ENCODE data around the gene CACNA1C.

The CACNA1C gene

GRCh38 chr12:2227360-2227759, 174.6 kb downstream of the CACNA1C start:
- FAIRE-seq, result no peak
- DNase-seq (ENCODE audit: insufficient read length, low spot score), result no peak

DNA sequence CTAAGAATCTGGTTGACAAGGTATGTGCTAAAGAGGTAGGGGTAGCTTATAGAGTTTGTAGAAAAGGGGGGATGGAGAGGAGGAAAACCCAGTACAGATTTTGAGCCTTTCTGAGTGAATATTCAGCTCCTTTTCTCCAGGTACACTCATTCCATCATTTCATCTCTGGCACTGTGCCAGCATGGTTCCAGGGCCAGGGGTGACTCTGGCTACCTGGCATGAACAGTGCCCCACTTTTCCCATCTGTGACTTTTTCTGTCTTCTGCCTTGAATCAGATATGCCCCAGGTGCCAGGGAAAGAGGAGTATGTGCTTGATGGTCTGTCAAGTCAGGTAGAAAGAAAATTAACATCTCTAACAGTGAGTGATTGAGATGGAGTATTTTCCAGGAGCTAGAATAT, 175.7 kb downstream of the CACNA1C start:
- no peak for FAIRE-seq

DNA sequence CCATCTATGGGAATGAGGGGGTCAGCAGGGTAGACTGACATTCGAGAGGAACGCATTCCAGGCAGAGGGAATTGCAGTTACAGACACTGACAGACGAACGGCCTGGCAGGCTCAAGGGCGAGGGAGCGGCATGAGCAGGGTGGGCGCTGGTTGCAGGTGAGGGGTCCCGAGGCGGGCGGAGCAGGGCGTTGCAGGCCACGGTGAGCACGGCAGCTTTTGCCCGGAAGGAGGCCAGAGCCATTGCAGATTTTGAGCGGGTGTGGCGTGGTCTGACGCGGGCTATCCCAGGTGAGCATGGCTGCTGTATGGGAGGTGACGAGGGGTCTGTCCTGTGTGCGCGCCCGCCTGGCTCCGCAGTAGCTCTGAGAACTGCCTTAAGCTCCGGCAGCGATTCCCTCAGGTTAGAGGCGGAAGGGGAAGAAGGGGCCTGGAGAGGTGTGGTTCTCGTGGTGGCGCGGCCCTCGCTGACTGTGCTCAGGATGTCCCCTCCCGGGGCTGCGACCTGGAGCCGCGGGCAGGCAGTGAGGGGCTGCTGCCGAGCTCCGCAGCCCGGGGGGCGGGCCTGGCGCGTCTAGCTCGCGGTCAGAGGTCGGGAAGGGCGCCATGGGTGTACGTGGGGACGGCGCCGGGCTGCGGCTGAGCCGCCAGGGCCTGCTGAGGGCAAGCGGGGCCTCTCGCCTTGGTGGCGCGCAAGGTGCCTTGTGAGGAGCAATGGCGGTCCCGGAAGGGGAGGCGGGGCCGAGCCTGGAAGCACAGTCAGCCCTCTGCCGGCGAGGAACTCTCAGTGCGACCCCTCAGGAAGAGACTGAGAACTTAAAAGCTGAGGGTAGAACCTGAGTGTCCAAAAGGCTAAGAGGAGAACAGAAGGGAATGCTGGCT, 177.1 kb downstream of the CACNA1C start:
- FAIRE-seq (no peak), DNase-seq (ENCODE audit: insufficient read length, low spot score) (no peak)

More for the DNA sequence above, 175.7 kb downstream of the CACNA1C start:
- DNase-seq (ENCODE audit: insufficient read length, low spot score), result no peak

DNA sequence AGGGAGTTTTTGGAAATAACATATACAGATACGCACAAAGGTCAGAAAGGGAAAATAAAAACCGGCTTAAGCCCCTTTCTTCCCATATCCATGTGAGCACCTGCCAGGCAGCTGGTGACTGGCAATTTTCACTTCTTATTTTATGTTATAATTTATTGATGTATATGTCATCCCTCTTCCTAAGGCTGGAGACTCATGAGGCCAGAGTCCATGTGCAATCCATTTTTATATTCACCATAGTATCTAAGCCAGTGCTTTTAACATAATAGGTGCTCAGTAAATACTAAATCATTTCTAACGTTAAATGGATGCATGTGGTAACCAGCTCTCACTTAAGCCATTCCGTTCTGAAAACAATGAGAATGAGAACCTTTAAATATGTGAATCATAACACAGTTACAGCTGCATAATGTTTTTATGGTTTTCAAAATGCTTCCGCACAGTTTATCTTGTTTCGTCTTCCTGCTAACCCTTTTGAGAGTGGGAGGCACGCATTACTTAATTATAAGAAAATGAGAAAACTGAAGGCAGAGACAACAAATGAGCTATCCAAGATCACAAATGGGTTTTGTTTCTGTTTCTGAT, 178.3 kb downstream of the CACNA1C start:
- DNase-seq (ENCODE audit: insufficient read length, low spot score), result no peak
- no peak for FAIRE-seq

DNA sequence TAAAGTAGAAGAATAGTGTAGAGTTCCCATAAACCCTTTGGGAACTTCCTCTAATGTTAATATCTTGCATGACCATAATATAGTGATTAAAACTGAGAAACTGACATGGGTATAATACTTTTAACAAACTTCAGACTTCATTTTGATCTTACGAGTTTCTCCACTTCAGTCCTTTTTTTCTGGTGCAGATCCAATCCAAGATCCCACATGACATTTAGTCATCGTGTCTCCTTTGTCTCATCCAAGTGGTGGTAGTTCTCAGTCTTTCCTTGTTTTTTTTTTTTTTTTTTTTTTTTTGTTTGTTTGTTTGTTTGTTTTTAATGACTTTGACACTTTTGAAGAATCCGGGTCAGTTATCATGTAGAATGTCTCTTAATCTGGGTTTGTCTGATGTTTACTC, 179.2 kb downstream of the CACNA1C start:
- no peak for FAIRE-seq
- no peak for DNase-seq (ENCODE audit: insufficient read length, low spot score)

- FAIRE-seq (no peak), DNase-seq (ENCODE audit: insufficient read length, low spot score) (no peak)
Measured at GRCh38 chr12:2233034-2233433, 180.2 kb downstream of the CACNA1C start.

- DNase-seq (ENCODE audit: insufficient read length, low spot score), result no peak
- no peak for FAIRE-seq
Measured at GRCh38 chr12:2234091-2234490, 181.3 kb downstream of the CACNA1C start.

GRCh38 chr12:2234646-2235350, 182.0 kb downstream of the CACNA1C start:
- no peak for FAIRE-seq
- DNase-seq (ENCODE audit: insufficient read length, low spot score), result no peak

DNA sequence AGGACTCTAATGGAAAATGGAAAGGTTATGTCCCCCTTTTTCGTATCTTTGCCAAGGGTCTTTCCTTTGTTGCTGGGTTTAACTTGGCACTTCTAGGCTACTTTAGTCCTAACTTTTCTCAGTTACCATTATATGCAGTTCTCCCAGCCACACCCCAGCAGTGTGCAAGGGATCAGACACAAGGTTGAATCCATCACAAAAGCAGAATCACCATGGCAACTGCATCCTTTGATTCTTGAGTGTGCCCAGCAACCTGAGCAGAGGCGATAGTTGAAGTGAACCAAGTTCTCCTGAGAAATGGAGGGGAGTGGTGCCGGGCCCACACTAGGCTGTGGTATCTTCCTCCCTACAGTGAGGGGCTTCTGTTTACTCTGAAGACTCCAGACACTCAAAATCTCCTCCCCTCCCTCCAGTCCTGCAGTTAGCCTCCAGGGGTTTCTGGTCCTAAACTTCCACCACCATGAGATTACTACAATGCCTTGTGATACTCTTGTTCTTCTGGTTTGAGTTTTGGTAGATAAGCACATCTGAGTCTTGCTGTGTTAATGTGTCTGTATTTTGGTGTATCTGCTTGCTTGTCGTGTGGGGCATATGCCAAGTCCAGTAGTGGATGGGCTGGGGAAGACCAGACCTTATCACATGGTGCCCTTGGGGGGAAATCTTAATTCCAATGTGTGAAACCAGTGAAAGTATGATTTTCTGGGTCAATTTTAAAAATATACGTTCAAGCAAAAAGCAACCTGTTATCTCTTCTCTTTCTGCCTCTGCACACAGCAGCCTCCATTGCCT, 183.9 kb downstream of the CACNA1C start:
- DNase-seq (ENCODE audit: insufficient read length, low spot score), result no peak
- FAIRE-seq, result no peak

DNA sequence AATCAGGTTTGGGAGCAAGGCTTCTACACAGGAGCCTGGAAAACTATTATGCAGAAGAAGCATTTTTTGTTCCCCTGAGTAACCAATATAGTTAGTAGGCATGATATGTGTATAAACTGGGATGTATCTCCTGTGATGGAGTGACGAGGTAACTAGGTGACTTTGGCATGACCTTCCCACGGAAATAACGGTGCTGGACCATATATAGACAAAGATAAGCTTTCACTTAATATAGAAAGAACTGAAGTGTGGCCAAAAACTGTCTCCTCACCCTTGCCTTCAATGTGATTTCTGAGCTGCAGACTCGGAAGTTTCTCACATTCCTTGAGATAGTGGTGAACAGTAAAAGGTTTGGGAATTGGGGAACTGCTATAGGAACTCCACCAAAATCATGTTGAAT, 185.3 kb downstream of the CACNA1C start:
- FAIRE-seq (no peak), DNase-seq (ENCODE audit: insufficient read length, low spot score) (no peak)

GRCh38 chr12:2239381-2239871, 186.6 kb downstream of the CACNA1C start:
- DNase-seq (ENCODE audit: insufficient read length, low spot score), result no peak
- FAIRE-seq, result no peak

- DNase-seq (ENCODE audit: insufficient read length, low spot score) (no peak), FAIRE-seq (no peak)
Measured at GRCh38 chr12:2240390-2240789, 187.6 kb downstream of the CACNA1C start.

DNA sequence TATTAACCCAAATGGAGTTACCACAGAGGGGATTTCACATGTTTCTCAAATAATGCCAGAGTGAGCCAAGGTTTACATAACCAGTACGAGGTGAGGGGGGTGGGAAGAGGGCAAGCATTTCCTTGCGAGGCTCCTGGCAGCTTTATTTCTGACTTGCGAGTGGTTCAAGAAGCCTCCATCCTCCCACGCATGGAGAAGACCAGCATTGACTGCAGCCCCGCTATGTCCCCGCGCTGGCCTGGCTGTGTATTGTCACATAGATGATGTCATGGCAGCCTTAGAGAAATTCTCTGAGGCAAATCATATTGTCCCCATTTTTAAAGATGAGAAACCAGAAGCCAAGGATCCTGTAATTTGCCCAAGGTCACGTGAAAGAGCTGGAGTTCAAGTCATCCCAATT, 188.2 kb downstream of the CACNA1C start:
- DNase-seq (ENCODE audit: insufficient read length, low spot score) (no peak), FAIRE-seq (no peak)

DNA sequence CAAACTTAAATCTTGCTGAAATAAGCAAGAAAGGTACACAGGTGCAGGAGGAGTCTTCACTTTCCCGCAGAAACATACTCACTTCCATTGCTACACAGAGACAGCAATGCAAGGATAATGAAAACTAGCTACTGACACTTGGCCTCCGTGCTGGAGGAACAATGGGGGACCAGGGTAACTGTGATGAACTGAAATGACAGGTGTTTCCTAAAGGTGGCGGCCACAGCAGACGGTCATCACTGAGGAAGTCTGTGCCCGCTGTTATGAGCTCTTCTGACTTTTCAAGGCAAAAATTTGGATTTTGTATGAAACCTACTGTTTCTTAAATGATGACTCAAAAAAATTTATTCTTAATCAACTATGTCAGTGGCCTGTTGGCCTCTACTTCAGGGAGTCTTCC, 189.4 kb downstream of the CACNA1C start:
- no peak for FAIRE-seq
- DNase-seq (ENCODE audit: insufficient read length, low spot score), result no peak

DNA sequence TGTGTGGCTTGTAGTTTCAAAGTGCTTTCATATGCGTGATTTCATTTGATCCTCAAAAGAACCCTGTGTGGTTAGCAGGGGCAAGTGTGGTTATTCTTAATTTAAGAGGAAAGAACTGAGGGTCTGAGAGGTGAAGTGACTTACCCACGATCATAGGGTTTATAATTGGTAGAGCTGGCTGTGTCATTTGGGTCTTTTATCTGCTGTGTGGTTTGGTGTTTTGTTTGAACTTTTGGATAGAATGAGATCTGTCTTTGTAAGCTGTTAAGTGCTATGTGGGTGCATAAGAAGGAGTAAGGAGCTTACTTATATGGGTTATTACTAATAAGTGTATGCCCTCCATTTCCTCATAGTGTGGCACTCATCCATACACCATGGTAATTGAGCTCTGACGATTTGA, 190.0 kb downstream of the CACNA1C start:
- DNase-seq (ENCODE audit: insufficient read length, low spot score), result no peak
- FAIRE-seq, result no peak

DNA sequence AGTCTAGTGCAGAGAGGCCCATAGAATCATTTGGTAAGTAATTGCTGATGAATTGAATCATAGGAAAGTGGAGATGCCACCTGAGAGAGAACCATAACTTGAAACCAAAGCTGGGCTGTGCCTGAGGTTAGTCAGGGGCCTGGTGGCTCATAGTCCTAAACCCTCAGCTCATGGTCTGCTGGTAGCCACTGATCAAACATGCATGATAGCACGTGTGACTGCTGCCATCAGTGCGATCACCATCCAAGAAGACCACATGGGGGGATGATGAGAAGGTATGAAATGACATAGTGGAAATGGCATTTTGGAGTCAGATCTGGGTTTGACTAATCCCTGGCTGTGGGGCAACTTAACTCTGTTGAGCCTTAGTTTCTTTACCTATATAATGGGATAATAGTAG, 190.5 kb downstream of the CACNA1C start:
- no peak for FAIRE-seq
- no peak for DNase-seq (ENCODE audit: insufficient read length, low spot score)

DNA sequence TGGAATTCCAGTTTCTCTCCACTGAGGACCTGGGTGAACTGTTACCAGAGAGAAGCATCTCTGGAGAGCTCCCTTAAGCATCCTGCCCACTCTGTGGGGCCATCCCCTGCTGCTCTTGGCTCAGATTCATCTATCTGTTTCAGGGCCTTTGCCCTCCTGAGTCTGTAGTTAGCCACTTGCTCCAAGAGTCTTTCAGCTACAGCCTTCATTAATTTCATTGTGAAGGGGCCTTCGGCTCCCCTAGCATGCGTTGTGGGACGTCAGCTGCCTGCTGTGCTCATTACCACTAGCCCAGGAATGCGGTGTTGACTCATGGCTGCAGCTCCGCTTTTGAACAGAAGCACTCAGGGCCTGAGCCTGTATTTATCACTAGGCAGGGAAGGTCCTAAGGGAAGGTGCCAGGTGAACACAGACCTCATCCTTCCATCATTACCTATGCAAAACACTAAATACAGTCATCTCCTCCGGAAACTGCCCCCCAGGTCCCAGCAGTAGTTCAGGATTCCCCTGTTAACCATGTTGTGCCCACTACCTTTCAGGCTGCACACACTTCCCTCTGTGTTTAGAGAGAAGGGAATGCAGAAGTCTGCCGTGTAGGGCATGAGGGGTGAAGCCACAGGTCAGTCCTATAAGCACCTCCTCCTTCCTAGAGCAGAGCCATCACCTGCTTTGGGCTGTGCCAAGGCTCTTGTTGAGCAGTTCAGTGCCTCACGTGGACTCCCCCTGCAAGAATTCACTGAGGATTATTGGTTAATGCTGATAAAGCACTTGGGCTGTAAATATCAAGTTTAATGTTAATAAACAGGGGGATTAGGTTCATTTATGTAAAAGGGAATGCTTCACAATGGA, 191.4 kb downstream of the CACNA1C start:
- DNase-seq (ENCODE audit: insufficient read length, low spot score), result no peak
- FAIRE-seq, result no peak

DNA sequence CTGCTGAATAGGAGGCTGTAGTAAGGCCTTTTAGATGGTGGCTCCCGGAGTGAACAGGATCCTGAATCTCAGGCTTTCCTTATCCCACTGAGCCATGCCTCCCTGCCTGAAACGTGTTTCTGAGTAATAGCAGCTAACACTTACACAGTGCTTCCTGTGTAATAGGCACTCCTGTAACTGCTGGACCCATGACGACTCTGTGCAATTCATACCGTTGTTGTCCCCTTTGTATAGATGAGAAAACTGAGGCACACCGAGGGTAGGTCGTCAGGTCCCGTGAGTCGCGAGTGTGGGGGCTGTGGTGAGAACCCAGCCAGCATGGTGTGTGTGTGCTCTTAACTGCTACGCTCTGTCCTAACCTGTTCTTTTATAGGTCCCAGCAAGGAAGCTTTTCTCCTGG, 193.6 kb downstream of the CACNA1C start:
- no peak for FAIRE-seq
- no peak for DNase-seq (ENCODE audit: insufficient read length, low spot score)

DNA sequence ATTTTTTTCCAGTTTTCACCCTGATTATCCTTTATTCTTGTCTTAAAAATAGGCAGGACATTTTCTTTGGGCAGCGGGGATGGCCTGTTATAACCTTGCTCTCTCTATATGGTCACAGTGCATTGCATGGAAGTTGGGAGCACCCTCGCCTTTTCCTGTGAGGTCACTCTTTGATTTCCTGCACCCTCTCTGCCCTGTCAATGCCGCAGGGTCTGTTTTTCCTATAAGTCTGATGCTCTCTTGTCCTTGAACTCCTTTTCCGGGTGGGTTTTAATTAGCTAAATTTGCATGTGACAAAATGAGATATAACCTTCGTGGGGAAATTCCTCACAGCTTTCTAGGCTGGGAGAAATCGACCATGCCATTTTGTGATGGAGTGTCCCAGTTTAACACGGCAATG, 194.3 kb downstream of the CACNA1C start:
- no peak for DNase-seq (ENCODE audit: insufficient read length, low spot score)
- FAIRE-seq, result no peak

DNA sequence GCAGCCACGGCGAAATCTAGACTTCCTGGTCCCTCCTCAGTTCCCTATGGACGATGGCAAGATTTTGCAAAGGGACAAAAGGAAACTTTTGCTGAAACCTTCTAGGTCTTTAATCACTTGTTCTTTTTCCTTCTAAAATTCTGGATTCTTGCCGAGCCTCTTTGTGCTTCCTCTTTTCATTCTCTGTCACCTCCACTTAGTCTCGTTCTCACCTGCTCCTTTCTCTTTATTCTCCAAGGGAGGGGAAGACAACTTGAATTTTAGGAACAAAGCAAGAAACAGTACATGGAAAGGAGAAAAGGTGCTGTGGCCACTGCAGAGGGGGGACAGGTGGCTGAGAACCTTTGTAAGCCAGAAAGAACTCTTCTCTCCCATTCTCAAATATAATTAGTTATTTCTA, 194.8 kb downstream of the CACNA1C start:
- no peak for DNase-seq (ENCODE audit: insufficient read length, low spot score)
- no peak for FAIRE-seq
